Measurements from ENCODE around the gene LIG1. TPM values are rescaled to one million over a fixed set of nuclear protein-coding genes. Genes with fewer than 3 reads are reported as not detected.

LIG1 gene
- total and polyA plus RNA-seq, 2 donors (not counting 3 experiments of a cell fraction or from before 2014, with no cell fraction given) = 64.0 to 94.7 TPM

DNA sequence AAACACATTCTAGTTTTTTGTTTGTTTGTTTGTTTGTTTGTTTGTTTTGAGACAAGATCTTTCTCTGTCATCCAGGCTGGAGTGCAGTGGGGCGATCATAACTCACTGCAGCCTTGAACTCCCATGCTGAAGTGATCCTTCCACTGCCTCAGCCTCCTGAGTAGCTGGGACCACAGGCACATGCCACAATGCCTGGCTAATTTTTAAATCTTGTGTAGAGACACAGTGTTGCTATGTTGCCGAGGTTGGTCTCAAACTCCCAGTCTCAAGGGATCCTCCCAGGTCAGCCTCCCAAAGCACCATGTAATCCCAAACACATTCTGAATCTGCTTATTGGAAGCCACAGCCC is 75.3 kb downstream of the LIG1 start:
- CTCF ChIA-PET = interaction anchor here (1.0 kb wide), 1 partner anchor 12 kb away, joined by 3 read pairs; no protein-coding TSS in a partner anchor

More for the DNA sequence above, 75.3 kb downstream of the LIG1 start:
- H2AFZ ChIP-seq (ENCODE audit: low read depth, low read length) = no peak overlapping the region
- POLR2A ChIA-PET = no interaction called here
- no peak for DNase-seq (ENCODE audit: low read depth, low spot score)
- TF ChIP-seq EZH2 (IDR thresholded peaks at IDR 0.05; ENCODE audit: borderline replicate concordance, low read depth, low read length, severe bottlenecking) (no peak), POLR2A (IDR thresholded peaks at IDR 0.05; ENCODE audit: low read depth, low read length) (no peak), GATA2 (IDR thresholded peaks at IDR 0.05; ENCODE audit: insufficient read depth, insufficient read length, low read depth, low read length) (no peak), FOS (IDR thresholded peaks at IDR 0.05; ENCODE audit: borderline replicate concordance, insufficient read depth, low read length) (no peak), JUN (IDR thresholded peaks at IDR 0.05; ENCODE audit: borderline replicate concordance, insufficient read depth, insufficient read length, low read depth) (no peak), POLR2AphosphoS5 (IDR thresholded peaks at IDR 0.05; ENCODE audit: insufficient read depth, low read depth, low read length) (no peak)
- TF ChIP-seq, protein P1, sequence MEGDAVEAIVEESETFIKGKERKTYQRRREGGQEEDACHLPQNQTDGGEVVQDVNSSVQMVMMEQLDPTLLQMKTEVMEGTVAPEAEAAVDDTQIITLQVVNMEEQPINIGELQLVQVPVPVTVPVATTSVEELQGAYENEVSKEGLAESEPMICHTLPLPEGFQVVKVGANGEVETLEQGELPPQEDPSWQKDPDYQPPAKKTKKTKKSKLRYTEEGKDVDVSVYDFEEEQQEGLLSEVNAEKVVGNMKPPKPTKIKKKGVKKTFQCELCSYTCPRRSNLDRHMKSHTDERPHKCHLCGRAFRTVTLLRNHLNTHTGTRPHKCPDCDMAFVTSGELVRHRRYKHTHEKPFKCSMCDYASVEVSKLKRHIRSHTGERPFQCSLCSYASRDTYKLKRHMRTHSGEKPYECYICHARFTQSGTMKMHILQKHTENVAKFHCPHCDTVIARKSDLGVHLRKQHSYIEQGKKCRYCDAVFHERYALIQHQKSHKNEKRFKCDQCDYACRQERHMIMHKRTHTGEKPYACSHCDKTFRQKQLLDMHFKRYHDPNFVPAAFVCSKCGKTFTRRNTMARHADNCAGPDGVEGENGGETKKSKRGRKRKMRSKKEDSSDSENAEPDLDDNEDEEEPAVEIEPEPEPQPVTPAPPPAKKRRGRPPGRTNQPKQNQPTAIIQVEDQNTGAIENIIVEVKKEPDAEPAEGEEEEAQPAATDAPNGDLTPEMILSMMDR (IDR thresholded peaks at IDR 0.05; ENCODE audit: extremely low read depth in 1 of 2, insufficient read depth in 1 of 2, low read depth in 1 of 2, low read length in 2 of 2) = no peak
- TF ChIP-seq, protein P2, sequence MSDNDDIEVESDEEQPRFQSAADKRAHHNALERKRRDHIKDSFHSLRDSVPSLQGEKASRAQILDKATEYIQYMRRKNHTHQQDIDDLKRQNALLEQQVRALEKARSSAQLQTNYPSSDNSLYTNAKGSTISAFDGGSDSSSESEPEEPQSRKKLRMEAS (IDR thresholded peaks at IDR 0.05; ENCODE audit: insufficient read depth, insufficient read length) = no peak
- H3K79me2 ChIP-seq (ENCODE audit: control insufficient read depth, insufficient read depth, low read length) = no peaks in the 10 kb centered on the region
- no peaks in the 10 kb centered on the region for H3K4me1 ChIP-seq (ENCODE audit: control insufficient read depth, extremely low read depth, insufficient read depth, low read length)
- H3K27me3 ChIP-seq (ENCODE audit: control insufficient read depth in 2 of 2, insufficient read depth in 2 of 2, low read length in 2 of 2) = peaks cover 0 to 2% of the 10 kb centered on the region in 2 experiments
- H3K36me3 ChIP-seq (ENCODE audit: control insufficient read depth in 2 of 2, extremely low read depth in 1 of 2, insufficient read depth in 2 of 2, low read length in 2 of 2) = no peaks in the 10 kb centered on the region
- H3K27ac ChIP-seq (ENCODE audit: insufficient read depth, low read depth, low read length) = no peak overlapping the region
- no peak overlapping the region for H3K9ac ChIP-seq (replicated peaks; ENCODE audit: extremely low read depth, insufficient read depth, low read length)
- H3K4me3 ChIP-seq (replicated peaks in 1 of 3; ENCODE audit: insufficient read depth in 1 of 3, low read depth in 1 of 3, low read length in 3 of 3) = no peak overlapping the region
- no peaks in the 10 kb centered on the region for H3K9me1 ChIP-seq (replicated peaks; ENCODE audit: control insufficient read depth, extremely low read depth, insufficient read depth, low read length)
- dilution Hi-C loops (cut with MboI; ENCODE audit: extremely low pct_ligation_motif_present, low sequenced_read_pairs) = no loop called here
- no peaks in the 10 kb centered on the region for H4K20me1 ChIP-seq (replicated peaks; ENCODE audit: control insufficient read depth, extremely low read depth, insufficient read depth, low read length)
- H3K4me2 ChIP-seq (ENCODE audit: insufficient read depth, low read length) = no peak overlapping the region
- no TSS peak for BruUV-seq (replicated peaks)
- H3K9me3 ChIP-seq (replicated peaks; ENCODE audit: control insufficient read depth, insufficient read depth, low read length) = no peaks in the 10 kb centered on the region
- intact Hi-C loops (cut with micrococcal nuclease) = no loop called here
- FAIRE-seq = no peak

All from endothelial cell of umbilical vein (primary cell).